Myocyte (in vitro differentiated cells): Measurements from ENCODE around the gene SHKBP1. TPM values are rescaled to one million over a fixed set of nuclear protein-coding genes. Genes with fewer than 3 reads are reported as not detected.
"Not testable (repeated sequence)": the region's sequence is repeated elsewhere in the genome, so short reads cannot be mapped to it uniquely, and the experiment has no call there.

Source experiments
- DNase-seq: peaks from one replicate; pipeline ENCODE4 v3.0.0-alpha.2; 2012; ENCODE audit warnings: low read depth
- polyA plus RNA-seq: library from polyadenylated mRNA; unstranded; fragments of >200 nt; gene quantifications from one replicate; pipeline ENCODE4 v1.2.1, GENCODE V29; 2012; ENCODE audit warnings: missing spikeins
- total RNA-seq: library from RNA; depleted of rRNA; stranded (reverse); fragments of >200 nt; gene quantifications from 2 replicates; pipeline ENCODE4 v1.2.3, GENCODE V29; 2014

Gene SHKBP1
- 27.8 and 32.2 TPM in 2 replicates for total RNA-seq
- 43.1 TPM for polyA plus RNA-seq

GRCh38 chr19:40576585-40577451, at the start of gene SHKBP1:
SHKBP1 (plus strand) TSS chr19:40576873; CDS start chr19:40576900, 27 bp downstream.
- peak; percentile 96 for DNase-seq

GRCh38 chr19:40528078-40528477, 48.6 kb upstream of the SHKBP1 start:
- no peak for DNase-seq

GRCh38 chr19:40528533-40529092, 48.1 kb upstream of the SHKBP1 start:
- DNase-seq: no peak

GRCh38 chr19:40529093-40529954, 47.3 kb upstream of the SHKBP1 start:
- DNase-seq: peak; percentile 72

- DNase-seq: no peak
Observed at GRCh38 chr19:40530091-40530901, 46.4 kb upstream of the SHKBP1 start.

- no peak for DNase-seq
Observed at GRCh38 chr19:40533508-40533907, 43.2 kb upstream of the SHKBP1 start.

GRCh38 chr19:40534148-40534547, 42.5 kb upstream of the SHKBP1 start:
- DNase-seq: no peak

GRCh38 chr19:40539070-40539469, 37.6 kb upstream of the SHKBP1 start:
- no peak for DNase-seq

- peak; percentile 85 for DNase-seq
Observed at GRCh38 chr19:40542202-40542859, 34.3 kb upstream of the SHKBP1 start.

- no peak for DNase-seq
Observed at GRCh38 chr19:40543029-40543597, 33.6 kb upstream of the SHKBP1 start.

GRCh38 chr19:40546153-40546841, 30.4 kb upstream of the SHKBP1 start:
- DNase-seq: not testable (repeated sequence)

- DNase-seq: not testable (repeated sequence)
Observed at GRCh38 chr19:40547190-40547589, 29.5 kb upstream of the SHKBP1 start.

GRCh38 chr19:40547836-40548235, 28.8 kb upstream of the SHKBP1 start:
- DNase-seq: no peak

GRCh38 chr19:40549007-40549708, 27.5 kb upstream of the SHKBP1 start:
- no peak for DNase-seq

GRCh38 chr19:40550951-40551350, 25.7 kb upstream of the SHKBP1 start:
- DNase-seq: no peak

GRCh38 chr19:40552848-40553247, 23.8 kb upstream of the SHKBP1 start:
- DNase-seq: no peak

- DNase-seq: no peak
Observed at GRCh38 chr19:40553885-40554857, 22.5 kb upstream of the SHKBP1 start.
